Measurements from ENCODE around the gene KLHL25. TPM values are rescaled to one million over a fixed set of nuclear protein-coding genes. Genes with fewer than 3 reads are reported as not detected.

Gene KLHL25
- polyA plus RNA-seq, 2 of the 4 experiments (the other 2 are of a cell fraction), result 3.2 to 6.1 TPM

GRCh38 chr15:85723960-85724945, 70.5 kb downstream of the KLHL25 start:
- Histone ChIP-seq H3K4me1 (no peaks in the 10 kb centered on the region), H3K9me3 (no peaks in the 10 kb centered on the region), H3K4me3 (no peak overlapping the region), H3K27ac (no peak overlapping the region), H3K4me2 (no peak overlapping the region)
- POLR2A ChIA-PET, result no interaction called here
- CTCF ChIA-PET, result interaction anchor here (0.6 to 1.9 kb wide), 5 partner anchors 11 to 428 kb away, joined by 3 to 11 read pairs (median 4); no protein-coding TSS in a partner anchor
- 73% methylated on average over 10 of the region's 10 CpGs for WGBS (ENCODE audit: missing lambda C conversion rate)
- DNase-seq (ENCODE audit: low read depth in 1 of 2, low spot score in 1 of 2) (no peak), ATAC-seq (no peak), FAIRE-seq (no peak)
- TF ChIP-seq HMGXB4 (CRISPR knock-in tag; IDR thresholded peaks at IDR 0.05; ENCODE audit: borderline replicate concordance) (no peak), ZC3H11A (IDR thresholded peaks at IDR 0.05) (no peak), ESRRA (IDR thresholded peaks at IDR 0.05; ENCODE audit: borderline replicate concordance, low read length) (no peak), HOXB13 (CRISPR knock-in tag; IDR thresholded peaks at IDR 0.05; ENCODE audit: low read depth) (no peak), SREBF2 (IDR thresholded peaks at IDR 0.05) (no peak), CHD4 (IDR thresholded peaks at IDR 0.05; ENCODE audit: borderline replicate concordance) (no peak), FOSB (CRISPR knock-in tag; IDR thresholded peaks at IDR 0.05) (no peak), EHF (CRISPR knock-in tag; IDR thresholded peaks at IDR 0.05) (no peak), RAD21 (conservative IDR thresholded peaks at IDR 0.05 in 1 of 2, IDR thresholded peaks at IDR 0.05 in 1 of 2) (no peak), PHF8 (IDR thresholded peaks at IDR 0.05; ENCODE audit: borderline replicate concordance, low read depth) (no peak), CEBPB (IDR thresholded peaks at IDR 0.05) (no peak), RARB (CRISPR knock-in tag; IDR thresholded peaks at IDR 0.05) (no peak), CBX2 (IDR thresholded peaks at IDR 0.05; ENCODE audit: borderline replicate concordance, low read depth) (no peak), NFE2L2 (conservative IDR thresholded peaks at IDR 0.05; ENCODE audit: low read length) (no peak), ATOH8 (CRISPR knock-in tag; IDR thresholded peaks at IDR 0.05; ENCODE audit: low read depth) (no peak)

- no peak for DNase-seq (ENCODE audit: low read depth in 1 of 2, low spot score in 1 of 2)
- CTCF ChIA-PET, result interaction anchor here (1.3 kb wide), 1 partner anchor 10 kb away, joined by 6 read pairs; no protein-coding TSS in a partner anchor
- POLR2A ChIA-PET, result no interaction called here
- no peak for ATAC-seq
- H3K4me2 ChIP-seq, result no peak overlapping the region
- no peaks in the 10 kb centered on the region for H3K4me1 ChIP-seq
- no peaks in the 10 kb centered on the region for H3K9me3 ChIP-seq
- H3K4me3 ChIP-seq, result no peak overlapping the region
- 82% methylated on average over 1 of the region's 1 CpG for WGBS (ENCODE audit: missing lambda C conversion rate)
- peak; percentile 65 for FAIRE-seq
- H3K27ac ChIP-seq, result no peak overlapping the region
- TF ChIP-seq RCOR1 (IDR thresholded peaks at IDR 0.05; ENCODE audit: low read depth, low read length) (no peak), EHMT2 (IDR thresholded peaks at IDR 0.05; ENCODE audit: low read depth) (no peak), HMGXB4 (CRISPR knock-in tag; IDR thresholded peaks at IDR 0.05; ENCODE audit: borderline replicate concordance) (no peak), CBX2 (IDR thresholded peaks at IDR 0.05; ENCODE audit: borderline replicate concordance, low read depth) (no peak), ESRRA (IDR thresholded peaks at IDR 0.05; ENCODE audit: borderline replicate concordance, low read length) (no peak), TP53 (CRISPR knock-in tag; IDR thresholded peaks at IDR 0.05) (no peak), CHD4 (IDR thresholded peaks at IDR 0.05; ENCODE audit: borderline replicate concordance) (no peak), CTCF (IDR thresholded peaks at IDR 0.05) (no peak), HOXA7 (CRISPR knock-in tag; IDR thresholded peaks at IDR 0.05) (no peak), E2F6 (IDR thresholded peaks at IDR 0.05; ENCODE audit: borderline replicate concordance, low read depth) (no peak), KDM1A (IDR thresholded peaks at IDR 0.05; ENCODE audit: low read depth) (no peak), ATOH8 (CRISPR knock-in tag; IDR thresholded peaks at IDR 0.05; ENCODE audit: low read depth) (no peak), HOXB5 (CRISPR knock-in tag; IDR thresholded peaks at IDR 0.05) (no peak), RARB (CRISPR knock-in tag; IDR thresholded peaks at IDR 0.05) (no peak), RFX5 (IDR thresholded peaks at IDR 0.05) (no peak)
These were observed 72.2 kb downstream of the KLHL25 start for GRCh38 chr15:85722374-85723152.

All from A549 (cell line).